NCI-H2196 (cell line): Measurements from ENCODE around the gene GSTA1.
"Not testable (repeated sequence)": the region's sequence is repeated elsewhere in the genome, so short reads cannot be mapped to it uniquely, and the experiment has no call there.

Experiments used
- DNase-seq: peaks from one replicate; lab custom pipeline; 2025; ENCODE audit not compliant: unreplicated experiment; lab: John Stamatoyannopoulos, UW

The GSTA1 gene

DNA sequence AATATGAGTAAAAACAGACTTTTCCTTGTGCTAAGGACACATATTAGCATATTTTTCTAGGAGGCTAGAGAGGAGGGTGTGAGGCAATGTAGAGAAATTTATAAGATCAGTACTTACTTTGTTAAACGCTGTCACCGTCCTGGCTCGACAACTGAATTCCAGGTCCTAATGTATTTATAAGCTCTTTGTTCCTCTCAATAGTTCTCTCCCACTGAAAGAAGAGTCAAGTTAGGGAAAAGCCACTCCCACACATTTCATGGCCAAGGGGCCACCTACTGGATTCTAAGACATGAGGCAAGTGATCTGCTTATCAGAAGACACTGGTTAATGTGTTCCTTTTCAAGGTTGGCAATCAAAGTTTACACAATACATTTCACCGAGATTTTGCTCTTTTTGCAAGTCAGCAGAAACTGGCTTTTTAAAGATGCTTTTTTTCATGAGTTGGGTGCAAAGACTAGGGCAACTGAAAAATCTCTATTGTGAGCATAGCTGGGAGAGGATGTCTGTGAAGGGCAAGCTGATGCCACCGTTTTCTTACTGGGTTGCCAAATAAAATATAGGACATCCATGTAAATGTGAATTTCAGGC is at the start of gene GSTA1:
GSTA1 (minus strand) TSS at position 149 of the 588 bp plus-strand sequence. CDS start 4,549 bp downstream, outside the sequence.
- not testable (repeated sequence) for DNase-seq

DNA sequence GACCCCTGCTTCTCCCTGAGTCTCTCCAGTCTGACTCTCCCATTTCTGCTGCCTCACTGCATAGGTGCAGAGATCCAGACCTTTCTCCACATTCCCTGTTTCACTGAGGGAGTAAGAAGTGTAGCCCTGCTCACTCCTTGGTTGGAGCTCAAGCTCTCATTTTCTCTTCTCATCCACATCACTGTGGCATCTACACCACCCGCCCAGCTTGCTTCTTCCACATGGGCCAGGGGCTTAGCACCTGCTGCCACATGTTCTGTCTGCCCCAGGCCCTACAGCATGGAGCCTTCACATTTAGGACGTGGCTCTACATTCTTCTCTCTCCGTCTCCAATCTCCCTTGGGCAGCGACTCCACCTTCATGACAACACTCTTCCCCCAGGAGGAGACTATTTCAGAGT is 45.5 kb upstream of the GSTA1 start:
- DNase-seq = no peak

GRCh38 chr6:52846002-52846401 is 42.4 kb upstream of the GSTA1 start:
- DNase-seq = no peak

- no peak for DNase-seq
These were observed 40.0 kb upstream of the GSTA1 start for GRCh38 chr6:52843605-52844004.

DNA sequence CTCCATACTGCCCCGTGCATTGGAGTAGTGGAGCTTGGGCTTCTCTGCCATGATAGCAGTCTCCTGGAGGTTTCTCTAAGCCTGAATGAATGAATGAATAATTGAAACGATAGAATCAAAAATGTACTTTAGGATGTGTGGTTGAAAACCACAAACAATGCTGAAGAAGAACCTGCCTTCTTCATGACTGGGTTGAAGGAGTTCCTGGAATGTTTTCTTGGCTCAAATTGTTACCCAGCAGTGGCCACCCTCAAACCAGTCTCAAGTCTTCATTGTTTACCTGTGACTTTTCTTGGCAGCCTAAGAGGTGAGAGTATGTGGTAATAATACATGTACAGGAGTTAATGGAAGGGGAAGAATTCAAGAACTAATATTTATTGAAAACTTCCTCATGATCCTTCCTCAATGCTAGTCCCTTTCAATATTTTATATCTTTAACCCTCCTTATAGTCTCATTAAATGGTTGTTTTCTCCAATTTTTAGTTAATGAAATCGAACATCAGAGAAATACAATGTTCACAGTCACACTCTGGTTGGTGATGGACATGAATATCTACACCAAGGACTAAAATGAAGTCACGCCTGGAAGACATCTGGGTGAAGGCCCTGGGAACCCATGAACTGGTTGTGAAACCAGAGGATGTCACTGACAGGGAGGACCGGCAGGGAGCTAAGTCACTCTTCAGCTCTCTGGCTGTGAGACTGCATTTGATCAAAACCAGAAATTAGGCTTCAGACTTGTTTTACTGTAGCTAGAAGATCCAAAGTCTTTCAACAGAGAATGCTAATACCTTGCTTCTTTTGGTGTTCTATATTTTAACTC is 37.4 kb upstream of the GSTA1 start, which contains the start of gene GSTA5:
GSTA5 (minus strand) TSS at position 51 of the 823 bp plus-strand sequence.
- no peak for DNase-seq

GRCh38 chr6:52839124-52840055 is 35.8 kb upstream of the GSTA1 start:
- peak; percentile 31 for DNase-seq

GRCh38 chr6:52834481-52834880 is 30.9 kb upstream of the GSTA1 start:
- no peak for DNase-seq

DNA sequence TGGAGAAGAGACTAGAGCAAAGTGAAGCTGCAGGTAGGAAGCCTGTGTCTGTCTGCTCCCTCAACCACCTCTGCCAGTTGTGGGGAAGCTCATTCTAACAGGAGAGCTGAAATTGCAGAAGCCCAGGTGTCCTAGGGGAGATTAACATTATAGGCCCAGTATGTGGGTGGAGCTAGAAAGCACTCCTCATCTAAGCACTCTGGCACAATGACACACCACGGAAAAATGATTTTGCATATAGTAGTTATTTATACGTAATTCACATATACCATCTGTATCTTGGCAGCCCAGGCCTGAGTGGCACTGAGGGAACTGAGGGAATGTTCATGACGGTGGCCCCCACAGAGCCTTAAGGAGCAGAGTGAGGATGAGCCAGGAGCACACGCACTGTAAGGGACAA is 27.3 kb upstream of the GSTA1 start:
- not testable (repeated sequence) for DNase-seq

- no peak for DNase-seq
These were observed 25.6 kb upstream of the GSTA1 start for GRCh38 chr6:52829046-52829817.

- DNase-seq = not testable (repeated sequence)
These were observed 25.0 kb upstream of the GSTA1 start for GRCh38 chr6:52828621-52829020.

DNA sequence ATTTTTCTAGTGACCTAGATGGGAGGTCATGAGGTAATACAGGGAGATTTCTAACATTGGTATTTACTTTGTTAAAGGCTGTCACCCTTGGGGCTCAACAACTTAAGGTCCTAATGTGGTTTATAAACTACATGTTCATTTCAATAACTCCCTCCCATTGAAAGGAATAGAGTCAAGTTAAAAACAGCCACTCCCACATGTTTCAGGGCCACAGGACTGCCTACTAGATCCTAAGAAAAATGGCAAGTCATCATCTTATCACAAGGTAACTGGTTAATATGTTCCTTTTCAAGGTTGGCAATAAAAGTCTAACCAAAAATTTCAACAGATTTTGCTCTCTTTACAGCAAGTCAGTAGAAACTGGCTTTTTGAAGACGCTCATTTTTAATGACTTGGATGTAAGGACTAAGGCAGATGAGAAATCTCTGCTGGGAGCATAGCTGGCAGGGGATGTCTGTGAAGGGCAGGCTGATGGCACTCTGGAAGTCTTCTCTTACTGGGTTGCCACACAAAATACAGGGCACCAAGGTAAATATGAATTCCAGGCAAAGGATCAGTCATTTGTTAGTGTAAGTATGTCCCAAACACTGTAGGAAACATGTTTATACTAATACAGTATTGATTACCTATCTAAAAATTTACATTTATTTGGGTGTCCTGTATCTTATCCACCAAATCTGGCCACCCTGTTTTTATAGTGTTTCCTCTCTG is 23.6 kb upstream of the GSTA1 start:
- DNase-seq = not testable (repeated sequence)

DNA sequence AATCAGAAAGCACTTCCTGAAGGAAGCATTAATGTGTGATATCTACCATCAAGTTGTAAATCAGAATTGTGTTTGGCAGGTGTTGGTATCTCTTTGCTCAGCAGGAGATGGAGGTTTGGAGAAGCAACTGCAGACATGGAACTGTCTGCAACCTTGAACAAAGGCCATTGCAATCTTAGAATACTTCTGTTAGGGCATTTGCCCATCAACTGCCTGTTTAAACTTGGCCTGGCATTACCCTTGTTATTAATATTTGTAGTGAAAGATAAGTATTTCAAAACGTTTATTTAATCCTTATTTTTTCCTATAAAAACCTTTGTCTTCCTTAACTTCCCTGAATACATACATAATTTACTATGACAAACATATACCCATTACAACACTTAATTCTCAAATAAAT is 22.9 kb upstream of the GSTA1 start:
- DNase-seq = no peak

DNA sequence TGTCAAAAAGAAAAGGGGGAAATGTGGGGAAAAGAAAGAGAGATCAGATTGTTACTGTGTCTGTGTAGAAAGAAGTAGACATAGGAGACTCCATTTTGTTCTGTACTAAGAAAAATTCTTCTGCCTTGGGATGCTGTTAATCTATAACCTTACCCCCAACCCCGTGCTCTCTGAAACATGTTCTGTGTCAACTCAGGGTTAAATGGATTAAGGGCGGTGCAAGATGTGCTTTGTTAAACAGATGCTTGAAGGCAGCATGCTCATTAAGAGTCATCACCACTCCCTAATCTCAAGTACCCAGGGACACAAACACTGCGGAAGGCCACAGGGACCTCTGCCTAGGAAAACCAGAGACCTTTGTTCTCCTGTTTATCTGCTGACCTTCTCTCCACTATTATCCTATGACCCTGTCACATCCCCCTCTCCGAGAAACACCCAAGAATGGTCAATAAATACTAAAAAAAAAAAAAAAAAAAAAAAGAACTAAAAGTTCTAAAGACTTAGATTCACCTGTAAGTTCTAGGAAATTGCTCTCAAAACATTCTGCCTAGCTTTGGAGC is 22.4 kb upstream of the GSTA1 start:
- not testable (repeated sequence) for DNase-seq

DNA sequence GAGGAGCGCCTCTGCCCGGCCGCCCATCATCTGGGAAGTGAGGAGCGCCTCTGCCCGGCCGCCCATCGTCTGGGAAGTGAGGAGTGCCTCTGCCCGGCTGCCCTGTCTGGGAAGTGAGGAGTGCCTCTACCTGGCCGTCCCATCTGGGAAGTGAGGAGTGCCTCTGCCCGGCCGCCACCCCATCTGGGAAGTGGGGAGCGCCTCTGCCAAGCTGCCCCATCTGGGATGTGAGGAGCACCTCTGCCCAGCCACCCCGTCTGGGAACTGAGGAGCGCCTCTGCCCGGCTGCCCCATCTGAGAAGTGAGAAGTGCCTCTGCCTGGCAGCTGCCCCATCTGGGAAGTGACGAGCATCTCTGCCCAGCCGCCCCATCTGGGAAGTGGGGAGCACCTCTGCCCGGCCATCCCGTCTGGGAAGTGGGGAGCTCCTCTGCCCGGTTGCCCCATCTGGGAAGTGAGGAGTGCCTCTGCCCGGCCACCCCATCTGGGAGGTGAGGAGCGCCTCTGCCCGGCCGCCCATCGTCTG is 21.7 kb upstream of the GSTA1 start:
- not testable (repeated sequence) for DNase-seq

DNA sequence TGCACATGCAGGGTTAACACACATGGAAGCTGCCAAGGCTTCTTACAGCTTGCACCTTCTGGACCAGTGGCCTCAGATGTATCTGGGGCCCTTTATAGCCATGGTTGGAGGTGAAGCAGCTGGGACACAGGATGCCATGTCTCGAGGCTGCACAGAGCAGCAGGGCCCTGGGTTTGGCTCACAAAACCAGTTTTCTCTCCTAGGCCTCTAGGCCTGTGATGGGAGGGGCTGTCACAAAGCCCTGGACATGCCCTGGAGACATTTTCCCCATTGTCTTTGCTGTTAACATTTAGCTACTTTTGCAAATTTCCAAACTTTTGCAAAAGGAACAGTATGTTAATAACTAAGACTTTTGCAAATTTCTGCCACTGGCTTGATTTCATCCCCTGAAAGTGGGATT is 18.2 kb upstream of the GSTA1 start:
- no peak for DNase-seq

- DNase-seq = no peak
These were observed 16.6 kb upstream of the GSTA1 start for GRCh38 chr6:52820198-52820597.

GRCh38 chr6:52815167-52816092 is 11.8 kb upstream of the GSTA1 start:
- peak; percentile 23 for DNase-seq

- DNase-seq = not testable (repeated sequence)
These were observed 10.9 kb upstream of the GSTA1 start for GRCh38 chr6:52814545-52814944.
